GM12872 (cell line): ENCODE data around the gene NCAPD3.

ENCODE experiments used
- TF ChIP-seq, protein P1 (sequence below): IDR thresholded peaks from 3 replicates; pipeline ENCODE4 v1.5.1; 2011; ENCODE audit warnings: low read depth, mild to moderate bottlenecking, low read length, moderate library complexity; ENCODE audit not compliant: insufficient read depth

Gene NCAPD3

DNA sequence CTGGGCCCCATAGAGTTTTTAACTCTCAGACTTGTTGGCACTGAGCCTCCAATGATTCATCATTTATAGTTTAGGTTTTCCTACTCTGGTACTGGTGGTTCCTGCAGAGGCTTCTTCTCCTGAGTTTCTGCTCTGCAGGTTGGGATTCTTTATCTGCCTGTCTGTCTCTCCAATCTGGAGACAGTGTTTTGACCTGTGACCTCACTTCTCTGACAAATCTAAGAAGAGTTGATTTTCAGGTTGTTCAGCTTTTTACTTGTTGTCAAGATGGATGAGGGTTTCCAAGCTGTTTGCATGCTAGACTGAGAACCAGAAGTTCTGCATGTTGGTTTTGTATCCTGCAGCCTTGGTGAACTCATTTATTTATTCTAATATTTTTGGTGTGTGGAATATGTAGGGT, 91.0 kb downstream of the NCAPD3 start:
- TF ChIP-seq, protein P1, sequence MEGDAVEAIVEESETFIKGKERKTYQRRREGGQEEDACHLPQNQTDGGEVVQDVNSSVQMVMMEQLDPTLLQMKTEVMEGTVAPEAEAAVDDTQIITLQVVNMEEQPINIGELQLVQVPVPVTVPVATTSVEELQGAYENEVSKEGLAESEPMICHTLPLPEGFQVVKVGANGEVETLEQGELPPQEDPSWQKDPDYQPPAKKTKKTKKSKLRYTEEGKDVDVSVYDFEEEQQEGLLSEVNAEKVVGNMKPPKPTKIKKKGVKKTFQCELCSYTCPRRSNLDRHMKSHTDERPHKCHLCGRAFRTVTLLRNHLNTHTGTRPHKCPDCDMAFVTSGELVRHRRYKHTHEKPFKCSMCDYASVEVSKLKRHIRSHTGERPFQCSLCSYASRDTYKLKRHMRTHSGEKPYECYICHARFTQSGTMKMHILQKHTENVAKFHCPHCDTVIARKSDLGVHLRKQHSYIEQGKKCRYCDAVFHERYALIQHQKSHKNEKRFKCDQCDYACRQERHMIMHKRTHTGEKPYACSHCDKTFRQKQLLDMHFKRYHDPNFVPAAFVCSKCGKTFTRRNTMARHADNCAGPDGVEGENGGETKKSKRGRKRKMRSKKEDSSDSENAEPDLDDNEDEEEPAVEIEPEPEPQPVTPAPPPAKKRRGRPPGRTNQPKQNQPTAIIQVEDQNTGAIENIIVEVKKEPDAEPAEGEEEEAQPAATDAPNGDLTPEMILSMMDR: no peak

DNA sequence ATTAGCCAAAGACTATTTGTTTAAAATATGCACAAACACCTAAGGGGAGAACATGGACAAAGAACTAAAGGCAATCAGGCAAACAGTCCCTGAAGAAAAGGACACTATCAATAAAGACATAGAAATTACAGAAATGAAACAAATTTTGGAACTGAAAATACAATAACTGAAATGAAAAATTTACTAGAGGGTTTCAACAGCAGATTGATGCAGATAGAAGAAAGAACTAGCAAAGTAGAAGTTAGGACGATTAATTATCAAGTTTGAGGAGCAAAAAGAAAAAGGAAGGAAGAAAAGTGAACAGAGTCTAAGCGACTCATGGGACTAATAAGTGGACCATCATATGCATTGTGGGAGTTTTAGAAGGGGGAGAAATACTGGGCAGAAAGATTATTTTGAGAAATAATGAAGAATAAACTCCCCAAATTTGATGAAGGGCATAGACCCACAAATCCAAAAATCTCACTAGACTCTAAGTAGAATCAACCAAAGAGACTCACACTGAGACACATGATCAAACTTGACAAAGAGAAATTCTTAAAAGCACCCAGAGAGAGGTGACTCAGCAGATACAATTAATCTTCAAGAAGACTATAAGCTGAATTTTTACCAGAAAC, 92.0 kb downstream of the NCAPD3 start:
- TF ChIP-seq, protein P1: no peak

DNA sequence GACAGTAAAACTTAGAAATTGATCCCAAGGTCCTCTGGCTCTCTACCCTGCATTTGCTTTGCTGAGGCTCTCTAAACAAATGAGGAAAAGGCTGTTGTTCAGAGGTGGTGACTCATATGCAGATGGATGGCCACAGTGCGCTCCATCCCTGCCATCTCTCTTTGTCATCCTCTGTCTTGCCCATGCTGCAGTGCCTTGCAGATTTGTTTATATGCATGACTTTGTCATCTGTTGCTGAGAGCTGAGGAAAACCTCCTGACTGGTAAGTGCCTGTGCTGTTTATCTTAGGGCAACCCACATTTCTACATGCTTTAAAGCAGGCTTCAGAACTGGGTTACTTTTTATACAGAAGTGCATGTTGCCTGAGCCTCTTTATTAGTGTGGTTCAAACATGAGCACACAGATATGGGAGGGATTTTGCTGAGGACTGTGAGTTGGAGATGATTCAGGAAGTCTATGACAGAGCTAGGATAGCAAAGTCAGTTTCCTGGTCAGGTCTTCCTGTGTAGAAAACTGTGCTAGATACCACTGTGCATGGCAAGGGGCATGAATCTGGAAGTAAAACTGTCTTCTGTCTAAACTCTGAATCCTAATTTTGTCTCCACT, 97.4 kb downstream of the NCAPD3 start:
- TF ChIP-seq, protein P1: no peak

DNA sequence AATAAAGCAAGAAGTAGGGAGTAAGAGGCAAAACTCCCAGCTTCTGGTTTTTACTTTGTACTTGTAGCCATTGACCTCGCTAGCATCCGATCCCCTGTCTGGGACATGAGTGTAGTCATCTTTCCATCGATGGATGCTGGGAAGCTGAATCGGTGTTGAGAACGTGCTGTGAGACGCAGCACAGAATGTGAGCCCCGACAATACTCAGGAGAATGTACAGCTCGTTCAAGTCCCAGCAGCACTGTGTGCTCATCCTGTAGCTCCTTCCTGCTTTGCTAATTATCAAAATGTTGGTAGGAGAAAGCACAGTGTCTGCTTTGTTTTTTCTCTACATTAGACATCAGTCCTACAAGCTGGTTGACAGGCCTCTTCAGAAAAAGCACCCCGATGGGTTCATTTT, 98.3 kb downstream of the NCAPD3 start:
- TF ChIP-seq, protein P1: no peak

DNA sequence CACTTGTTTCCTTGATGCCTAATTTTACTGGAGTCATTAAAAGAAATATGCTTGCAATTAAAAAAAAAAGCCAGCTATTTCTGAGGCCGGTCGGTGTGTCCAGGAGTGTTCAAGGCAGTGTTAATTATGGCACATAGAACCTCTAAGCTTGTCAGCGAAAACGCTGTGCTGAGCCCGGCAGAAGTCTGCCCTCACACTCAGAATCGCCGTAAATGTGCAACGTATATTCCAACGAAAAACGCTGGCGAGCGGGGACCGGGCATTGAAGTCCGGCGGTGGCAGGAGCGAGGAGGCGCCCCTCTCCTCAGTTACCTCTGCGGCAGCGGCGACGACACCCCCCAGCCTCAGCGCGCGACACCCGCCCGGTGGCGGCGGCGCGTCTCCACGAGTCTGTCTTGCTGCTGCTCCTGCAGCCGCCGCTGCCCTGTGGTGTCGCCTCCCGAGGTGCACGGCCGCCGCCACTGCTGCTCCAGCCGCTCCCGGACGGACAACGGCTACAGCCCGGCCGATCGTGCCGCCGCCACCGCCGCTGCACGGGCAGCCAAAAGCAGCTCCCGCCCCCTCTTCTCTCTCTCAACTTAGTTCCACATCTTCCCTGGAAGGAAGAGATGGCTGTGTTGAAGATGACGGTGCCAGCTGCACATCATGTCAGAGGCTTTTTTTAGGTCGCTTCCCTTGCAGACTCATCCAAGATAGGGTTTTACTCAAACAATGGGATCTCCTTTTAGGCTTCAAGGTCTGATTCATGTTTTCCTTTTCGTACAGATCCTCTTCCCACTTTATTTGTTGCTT, 98.9 kb downstream of the NCAPD3 start:
- TF ChIP-seq, protein P1: no peak

DNA sequence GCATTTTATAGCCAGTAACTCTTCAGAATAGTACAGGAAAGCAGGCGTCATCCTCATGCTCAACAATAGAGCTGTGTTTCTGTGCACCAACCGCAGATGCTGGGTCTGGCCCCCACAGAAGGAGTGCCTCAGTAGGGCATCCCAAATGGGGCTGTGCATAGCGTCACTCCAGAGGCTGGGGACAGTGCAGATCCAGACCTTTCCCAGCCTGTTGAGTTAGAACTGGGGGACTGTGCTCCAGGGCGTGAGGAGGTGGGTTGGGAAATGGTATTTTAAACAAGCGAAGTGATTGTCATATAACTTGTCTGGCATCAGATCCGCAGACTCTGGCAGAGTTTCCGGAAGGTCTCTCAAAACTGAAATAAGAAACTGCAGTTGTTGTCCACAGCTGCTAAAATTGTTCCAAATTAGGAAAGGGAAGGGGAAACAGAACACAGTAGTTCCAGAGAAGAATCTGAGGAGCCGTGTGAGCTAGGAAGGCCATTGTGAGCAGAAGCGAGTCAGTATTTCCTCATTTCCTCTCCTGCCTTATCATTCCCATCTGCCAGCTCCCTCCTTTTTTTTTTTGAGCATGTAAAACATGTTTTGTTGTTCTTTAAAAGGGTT, 102.7 kb downstream of the NCAPD3 start:
- TF ChIP-seq, protein P1: no peak
